KG1 (cell line): Measurements from ENCODE around the gene FXR2.

Experiments
- DNase-seq: peaks from one replicate; lab custom pipeline; 2025; lab: John Stamatoyannopoulos, UW

FXR2 gene

DNA sequence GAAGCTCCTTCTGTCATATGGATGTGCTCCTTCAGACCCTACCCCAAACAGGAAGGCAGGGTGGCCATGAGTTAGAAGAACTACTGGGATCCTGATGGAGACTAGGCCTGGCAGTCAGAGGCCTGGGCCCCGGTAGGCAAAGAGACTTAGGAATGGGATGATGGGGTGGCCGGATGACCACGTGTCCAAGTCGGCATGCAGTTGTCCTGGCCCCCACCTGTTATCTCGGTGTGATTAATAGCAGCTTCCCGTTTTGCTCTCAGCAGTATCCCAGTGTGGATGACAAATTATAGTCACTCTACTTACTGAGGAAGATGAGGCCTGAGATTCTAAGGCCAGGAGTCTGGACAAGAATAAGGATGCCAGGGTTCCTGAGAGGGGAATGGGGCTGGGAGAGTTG, 64.4 kb downstream of the FXR2 start:
- DNase-seq: no peak

DNA sequence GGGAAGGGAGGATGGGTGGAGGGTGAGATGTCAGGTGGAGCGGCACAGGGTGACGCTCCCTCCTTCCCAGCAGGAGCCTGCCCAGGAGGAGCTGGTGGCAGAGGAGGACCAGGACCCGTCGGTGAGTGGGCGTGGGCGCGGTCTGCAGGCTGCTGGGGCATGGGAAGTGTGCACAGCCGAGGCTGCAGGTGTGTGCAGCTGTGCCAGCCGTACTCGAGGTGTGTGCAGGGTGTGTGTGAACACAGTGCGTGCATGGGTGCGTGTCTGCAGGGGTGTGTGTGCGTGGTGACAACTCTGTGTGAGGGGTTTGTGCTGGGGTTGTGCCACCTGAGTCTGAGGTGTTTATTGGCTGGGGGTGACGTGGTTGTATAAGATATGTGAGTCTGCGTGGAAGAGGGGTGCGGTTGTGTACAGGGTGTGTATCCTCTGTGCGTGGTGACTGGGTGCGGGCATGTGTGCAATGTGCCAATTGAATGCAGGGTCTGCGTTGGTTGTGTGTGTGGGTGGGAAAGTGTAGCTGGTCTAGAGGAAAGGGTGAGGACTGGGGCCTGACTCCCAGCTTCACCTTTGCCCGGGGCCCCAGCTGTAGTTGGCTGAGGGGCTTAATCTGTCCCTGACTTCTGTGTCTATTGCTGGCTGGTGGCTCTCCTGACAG, 65.2 kb downstream of the FXR2 start:
- no peak for DNase-seq

DNA sequence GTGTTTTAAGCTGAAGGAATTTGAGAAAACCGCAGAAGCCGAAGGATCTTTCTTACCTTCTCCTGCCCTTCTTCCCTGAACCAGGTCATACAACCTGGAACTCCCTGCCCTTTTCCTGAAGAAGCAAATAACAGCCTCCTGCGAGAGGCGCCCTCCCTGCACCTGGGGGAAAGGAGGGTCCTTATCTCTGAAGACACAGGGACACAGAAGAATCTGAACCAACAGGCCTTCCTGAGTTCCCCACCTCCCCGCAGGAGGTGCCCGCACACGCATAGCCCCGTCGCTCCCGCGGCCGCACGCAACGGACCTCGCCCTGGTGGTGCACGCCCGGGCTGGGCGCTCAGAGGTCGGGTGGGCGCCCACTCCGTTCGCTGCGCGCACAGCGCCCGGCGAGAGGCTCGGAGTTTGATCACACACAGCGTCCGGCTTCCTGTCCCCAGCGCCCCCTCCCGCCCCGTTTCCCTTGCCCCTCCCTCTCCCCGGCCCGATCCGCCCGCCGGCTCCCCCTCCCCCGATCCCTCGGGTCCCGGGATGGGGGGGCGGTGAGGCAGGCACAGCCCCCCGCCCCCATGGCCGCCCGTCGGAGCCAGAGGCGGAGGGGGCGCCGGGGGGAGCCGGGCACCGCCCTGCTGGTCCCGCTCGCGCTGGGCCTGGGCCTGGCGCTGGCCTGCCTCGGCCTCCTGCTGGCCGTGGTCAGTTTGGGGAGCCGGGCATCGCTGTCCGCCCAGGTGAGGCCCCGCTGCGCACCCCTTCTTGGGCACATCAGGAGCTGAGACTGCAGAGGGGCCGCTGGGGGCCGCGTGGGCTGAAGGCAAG, 65.9 kb downstream of the FXR2 start, which contains the start of gene TNFSF12:
TNFSF12 (plus strand) TSS at position 474 of the 816 bp plus-strand sequence; CDS start at position 570, 96 bp downstream.
- no peak for DNase-seq

DNA sequence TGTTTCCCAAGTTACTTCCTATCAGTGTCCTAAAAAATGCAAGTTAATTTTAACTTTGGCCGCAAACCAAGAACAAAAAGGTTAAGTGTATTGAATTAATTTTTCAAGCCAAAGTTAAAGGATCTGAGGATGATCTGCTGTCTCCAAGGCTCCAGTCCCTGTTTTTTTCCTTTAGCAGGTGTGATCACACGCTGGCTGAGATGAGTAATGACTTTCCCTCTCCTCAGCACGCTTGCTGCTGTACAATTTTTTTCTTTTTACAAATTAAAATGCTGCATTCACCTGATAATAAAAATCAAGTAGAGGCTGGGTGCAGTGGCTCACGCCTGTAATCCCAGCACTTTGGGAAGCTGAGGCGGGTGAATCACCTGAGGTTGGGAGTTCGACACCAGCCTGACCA, 69.8 kb downstream of the FXR2 start:
- no peak for DNase-seq
